Tibial nerve (tissue), 4 donors: ENCODE results near the gene EML2. TPM values are rescaled to one million over a fixed set of nuclear protein-coding genes. Genes with fewer than 3 reads are reported as not detected.

Experiments
- DNase-seq, 2 donors: peaks; one replicate each; pipeline ENCODE4 v3.0.0-alpha.2; 2019; ENCODE audit warnings: low spot score in 2 of 2
- H3K27ac ChIP-seq, 4 donors: fragments of 200-600 bp; sonication (generic) in 3 of 4; one replicate each; pipeline ENCODE4 v1.5.1; 2017 to 2019; ENCODE audit warnings: mild to moderate bottlenecking in 1 of 4
- H3K27me3 ChIP-seq, 2 donors: fragments of 200-600 bp; sonication (generic) in 1 of 2; one replicate each; pipeline versions ENCODE4 v1.5.1 to v1.6.0; 2017 to 2019
- H3K36me3 ChIP-seq, 3 donors: fragments of 200-600 bp; sonication (generic); one replicate each; pipeline ENCODE4 v1.5.1; 2018 to 2019
- H3K4me1 ChIP-seq, 4 donors: fragments of 200-600 bp; sonication (generic) in 3 of 4; one replicate each; pipeline ENCODE4 v1.5.1; 2017 to 2019
- H3K4me3 ChIP-seq, 4 donors: fragments of 200-600 bp; sonication (generic) in 3 of 4; one replicate each; pipeline ENCODE4 v1.5.1; 2017 to 2019; ENCODE audit warnings: mild to moderate bottlenecking in 1 of 4, moderate library complexity in 1 of 4
- H3K9me3 ChIP-seq, 4 donors: fragments of 200-600 bp; sonication (generic) in 3 of 4; one replicate each; pipeline ENCODE4 v1.5.1; 2017 to 2019
- CTCF ChIP-seq, 5 experiments: fragments of 200-600 bp in 3 of 5; fragments of 450-650 bp in 2 of 5; sonication (generic) in 3 of 5; IDR thresholded peaks; one replicate each; pipeline ENCODE4 v1.5.1; 2016 to 2019; ENCODE audit warnings: antibody characterized with exemption in 5 of 5, mild to moderate bottlenecking in 3 of 5, moderate library complexity in 2 of 5
- EP300 ChIP-seq, 2 donors: sonication (generic); formaldehyde crosslinking; IDR thresholded peaks; one replicate each; pipeline ENCODE4 v1.6.1; 2017; ENCODE audit warnings: antibody characterized with exemption in 2 of 2, mild to moderate bottlenecking in 1 of 2
- POLR2A ChIP-seq, 2 donors: fragments of 450-650 bp; IDR thresholded peaks; one replicate each; pipeline ENCODE4 v1.6.1; 2017; ENCODE audit warnings: antibody characterized with exemption in 2 of 2, mild to moderate bottlenecking in 2 of 2, moderate library complexity in 2 of 2
- WGBS, 2 donors: methylation state at CpG; one replicate each; pipeline ENCODE4 v1.1.5; 2018; 5-methylcytosine and 5-hydroxymethylcytosine counted together
- total RNA-seq, 4 donors: library from RNA; depleted of rRNA; stranded (reverse); fragments of >200 nt; gene quantifications; one replicate each; pipeline ENCODE4 v1.1.0, GENCODE V29; 2016

The EML2 gene
- total RNA-seq, 4 donors from 2014 or later: 21.0 to 57.1 (median 25.0) TPM

DNA sequence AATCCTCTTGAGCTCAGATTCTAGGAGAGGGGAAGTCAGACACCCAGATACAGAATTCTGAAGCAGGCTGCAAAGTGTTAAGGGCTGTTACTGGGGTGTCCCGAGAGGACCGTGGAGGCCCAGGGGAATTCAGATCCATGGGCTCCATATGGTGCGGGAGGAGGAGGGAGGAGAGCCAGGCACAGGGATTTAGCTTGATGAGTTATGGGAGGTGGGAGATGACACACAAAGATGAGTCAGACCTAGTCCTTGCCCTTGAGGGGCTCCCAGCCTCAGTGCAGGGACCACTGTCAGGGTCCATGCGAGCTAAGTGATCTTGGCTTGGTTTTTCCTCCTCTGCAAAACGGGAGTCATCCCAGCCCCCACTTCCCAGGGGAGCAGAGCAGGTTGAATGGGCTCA, 14.4 kb upstream of the EML2 start:
- WGBS, 2 donors: 41 to 46% methylated on average over 5 of the region's 5 CpGs
- Histone ChIP-seq H3K27me3 (peaks cover 0 to 18% of the 10 kb centered on the region in 2 donors), H3K36me3 (no peaks in the 10 kb centered on the region), H3K9me3 (no peaks in the 10 kb centered on the region), H3K4me1 (no peaks in the 10 kb centered on the region), H3K27ac (no peak overlapping the region), H3K4me3 (no peak overlapping the region)
- no peak for DNase-seq
- TF ChIP-seq POLR2A (IDR thresholded peaks at IDR 0.05) (no peak), CTCF (IDR thresholded peaks at IDR 0.05) (no peak), EP300 (IDR thresholded peaks at IDR 0.05) (no peak)

DNA sequence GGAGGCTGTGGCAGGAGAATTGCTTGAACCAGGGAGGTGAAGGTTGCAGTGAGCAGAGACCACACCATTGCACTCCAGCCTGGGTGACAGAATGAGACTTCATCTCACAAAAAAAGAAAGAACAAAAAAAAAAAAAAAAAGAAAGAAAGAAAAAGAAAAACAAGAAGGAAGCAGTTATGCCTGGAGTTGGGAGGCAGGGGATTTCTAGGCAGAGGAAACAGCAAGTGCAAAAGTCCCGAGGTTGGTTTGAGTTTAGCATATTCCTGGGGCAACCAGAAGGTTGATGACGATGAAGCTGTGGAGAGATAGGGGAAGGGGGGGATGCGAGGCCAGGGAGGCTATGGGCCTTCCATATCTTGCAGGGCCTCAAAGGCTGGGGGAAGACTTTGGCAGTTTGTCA, 11.5 kb upstream of the EML2 start:
- no peak for DNase-seq
- H3K4me3 ChIP-seq: no peak overlapping the region
- no peaks in the 10 kb centered on the region for H3K36me3 ChIP-seq
- peaks cover 0 to 7% (median 6%) of the 10 kb centered on the region in 4 donors for H3K4me1 ChIP-seq
- H3K9me3 ChIP-seq: no peaks in the 10 kb centered on the region
- H3K27me3 ChIP-seq: peaks cover 0 to 18% of the 10 kb centered on the region in 2 donors
- no peak overlapping the region for H3K27ac ChIP-seq
- 68 to 70% methylated on average over 3 of the region's 3 CpGs for WGBS, 2 donors
- TF ChIP-seq POLR2A (IDR thresholded peaks at IDR 0.05) (no peak), CTCF (IDR thresholded peaks at IDR 0.05) (no peak), EP300 (IDR thresholded peaks at IDR 0.05) (no peak)

- no peaks in the 10 kb centered on the region for H3K9me3 ChIP-seq
- peaks cover 0 to 40% (median 25%) of the 10 kb centered on the region in 4 donors for H3K4me1 ChIP-seq
- WGBS, 2 donors: 5 to 13% methylated on average over 8 to 9 of the region's 9 CpGs
- no peaks in the 10 kb centered on the region for H3K36me3 ChIP-seq
- peaks cover 0 to 44% of the 10 kb centered on the region in 2 donors for H3K27me3 ChIP-seq
- TF ChIP-seq POLR2A (IDR thresholded peaks at IDR 0.05) (no peak), CTCF (IDR thresholded peaks at IDR 0.05) (no peak), EP300 (IDR thresholded peaks at IDR 0.05) (no peak)
- peak overlapping the region in 2 of 4 donors; percentile 34 to 39 for H3K4me3 ChIP-seq
- DNase-seq: no peak
- no peak overlapping the region for H3K27ac ChIP-seq
Measured at GRCh38 chr19:45646345-45646698, 7.1 kb upstream of the EML2 start.

- no peak for TF ChIP-seq EP300 (IDR thresholded peaks at IDR 0.05)
- TF ChIP-seq POLR2A (IDR thresholded peaks at IDR 0.05): no peak
- TF ChIP-seq CTCF (IDR thresholded peaks at IDR 0.05): no peak
- no peaks in the 10 kb centered on the region for H3K36me3 ChIP-seq
- WGBS, 2 donors: 1% methylated on average over 27 of the region's 27 CpGs
- peaks cover 0 to 44% of the 10 kb centered on the region in 2 donors for H3K27me3 ChIP-seq
- H3K4me3 ChIP-seq: peak overlapping the region; percentile 13 to 39 (median 25)
- peak in 1 of 2 donors; percentile 57 for DNase-seq
- no peak overlapping the region for H3K27ac ChIP-seq
- no peaks in the 10 kb centered on the region for H3K9me3 ChIP-seq
- H3K4me1 ChIP-seq: peaks cover 0 to 45% (median 25%) of the 10 kb centered on the region in 4 donors
Measured at GRCh38 chr19:45645631-45646344, 6.6 kb upstream of the EML2 start.

DNA sequence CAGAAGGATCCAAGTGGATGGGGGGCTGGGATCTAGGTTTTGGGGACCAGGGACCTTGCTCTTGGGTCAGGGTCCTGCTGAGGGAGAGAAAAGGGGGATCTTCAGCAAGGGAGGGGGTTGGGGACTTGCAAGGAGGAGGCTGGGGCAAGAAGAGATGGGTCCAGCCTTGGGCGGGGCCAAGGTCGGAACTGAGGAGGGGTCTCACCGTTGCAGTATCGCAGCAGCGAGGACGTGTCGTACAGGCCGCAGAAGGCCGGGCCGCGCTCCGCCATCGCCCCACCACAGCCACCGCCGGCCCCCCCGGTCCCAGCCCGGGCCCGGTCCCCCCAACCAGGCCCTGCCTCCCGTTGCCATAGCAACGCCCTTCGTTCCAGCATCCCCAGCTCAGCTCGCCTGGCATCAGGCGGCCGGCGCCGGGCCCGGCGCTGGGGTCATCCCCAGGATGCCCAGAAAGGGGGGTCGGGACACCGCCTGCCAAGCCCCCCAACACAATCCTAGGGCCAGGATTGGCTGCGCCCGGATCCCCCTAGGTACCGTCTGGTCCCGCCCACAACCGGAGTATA, 6.0 kb upstream of the EML2 start:
- Histone ChIP-seq H3K4me3 (peak overlapping the region in 2 of 4 donors; percentile 34 to 39), H3K27ac (no peak overlapping the region), H3K9me3 (no peaks in the 10 kb centered on the region), H3K4me1 (peaks cover 0 to 48% (median 25%) of the 10 kb centered on the region in 4 donors), H3K36me3 (no peaks in the 10 kb centered on the region), H3K27me3 (peaks cover 0 to 44% of the 10 kb centered on the region in 2 donors)
- WGBS, 2 donors: 12 to 14% methylated on average over 23 to 27 of the region's 35 CpGs
- DNase-seq: no peak
- no peak for TF ChIP-seq CTCF (IDR thresholded peaks at IDR 0.05)
- no peak for TF ChIP-seq POLR2A (IDR thresholded peaks at IDR 0.05)
- TF ChIP-seq EP300 (IDR thresholded peaks at IDR 0.05): no peak
